Umbilical cord (tissue), 2 donors: ENCODE measurements around the gene DYRK1B. TPM values are rescaled to one million over a fixed set of nuclear protein-coding genes. Genes with fewer than 3 reads are reported as not detected.
"Not testable (repeated sequence)": the region's sequence is repeated elsewhere in the genome, so short reads cannot be mapped to it uniquely, and the experiment has no call there.

Source experiments
- DNase-seq: peaks from one replicate; pipeline ENCODE4 v3.0.0-alpha.2; 2015; ENCODE audit warnings: low spot score
- total RNA-seq: library from RNA; depleted of rRNA; stranded (reverse); fragments of >200 nt; gene quantifications from one replicate; pipeline ENCODE4 v1.2.3, GENCODE V29; 2014; ENCODE audit warnings: low replicate concordance; ENCODE audit not compliant: insufficient read depth

The DYRK1B gene
- total RNA-seq, 1 donor from 2014 or later = 7.2 TPM

DNA sequence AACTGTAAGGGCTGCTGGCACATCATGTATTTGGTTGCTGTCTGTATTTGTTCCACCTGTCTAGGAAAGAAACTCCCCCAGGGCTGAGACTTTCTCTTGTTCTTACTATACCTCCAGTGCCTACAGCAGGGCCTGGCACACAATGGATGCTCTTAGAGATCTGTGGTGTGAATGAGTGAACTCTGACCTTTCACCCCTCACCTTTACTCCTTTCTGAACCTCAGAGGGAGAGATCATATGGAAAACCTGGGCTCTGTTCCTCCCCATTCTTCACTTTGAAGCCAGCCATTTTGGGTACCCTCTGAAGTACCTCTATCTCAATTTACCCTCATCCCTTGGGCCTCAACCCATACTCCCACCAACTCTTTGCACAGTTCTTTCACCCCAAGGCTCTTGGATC lies 3.1 kb downstream of the DYRK1B start:
- no peak for DNase-seq

GRCh38 chr19:39830406-39830805 lies 3.6 kb downstream of the DYRK1B start:
- DNase-seq = no peak

DNA sequence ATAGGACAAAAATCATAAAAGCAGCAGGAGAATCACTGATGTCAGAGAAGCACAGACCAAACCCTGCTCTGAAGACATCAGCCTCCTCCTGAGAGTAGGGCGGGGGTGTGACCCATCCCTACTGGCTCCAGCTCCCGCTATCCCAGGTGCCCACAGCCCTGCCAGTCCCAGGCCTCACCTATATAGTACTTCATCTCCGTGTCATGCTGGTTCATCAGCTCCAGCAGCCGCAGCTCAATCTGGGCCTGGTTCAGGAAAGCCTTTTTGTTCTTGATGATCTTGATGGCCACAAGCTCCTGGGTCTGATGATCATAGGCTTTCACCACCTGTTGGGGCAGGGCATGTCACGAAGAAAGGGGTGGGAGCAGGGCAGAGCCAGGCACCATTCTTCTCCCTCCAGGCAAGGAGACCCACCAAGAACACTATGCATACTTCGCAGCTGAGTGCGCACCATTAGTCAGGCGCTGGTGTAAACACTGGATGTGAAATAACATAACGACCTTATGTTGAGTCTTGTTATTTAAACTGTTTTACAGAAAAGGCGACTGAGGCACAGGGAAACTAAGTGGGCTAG lies 4.2 kb downstream of the DYRK1B start:
- no peak for DNase-seq

DNA sequence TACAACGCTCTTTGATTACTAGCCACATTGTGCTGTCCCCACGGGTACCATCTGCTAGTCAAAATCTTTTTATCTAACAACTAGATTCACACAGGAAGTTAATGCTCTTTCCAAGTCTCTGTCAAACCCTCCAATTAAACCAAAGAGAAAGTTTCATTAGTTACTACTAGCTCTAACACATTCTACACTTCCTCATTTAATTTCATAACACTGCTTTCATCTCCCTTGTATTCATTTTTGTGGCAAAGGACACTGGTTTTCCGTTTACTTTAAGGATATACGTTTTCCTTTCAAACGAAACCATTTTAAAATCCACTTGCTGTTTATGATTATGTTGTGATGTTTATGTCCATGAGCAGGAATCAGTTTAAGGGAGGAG lies 5.3 kb downstream of the DYRK1B start:
- no peak for DNase-seq

DNA sequence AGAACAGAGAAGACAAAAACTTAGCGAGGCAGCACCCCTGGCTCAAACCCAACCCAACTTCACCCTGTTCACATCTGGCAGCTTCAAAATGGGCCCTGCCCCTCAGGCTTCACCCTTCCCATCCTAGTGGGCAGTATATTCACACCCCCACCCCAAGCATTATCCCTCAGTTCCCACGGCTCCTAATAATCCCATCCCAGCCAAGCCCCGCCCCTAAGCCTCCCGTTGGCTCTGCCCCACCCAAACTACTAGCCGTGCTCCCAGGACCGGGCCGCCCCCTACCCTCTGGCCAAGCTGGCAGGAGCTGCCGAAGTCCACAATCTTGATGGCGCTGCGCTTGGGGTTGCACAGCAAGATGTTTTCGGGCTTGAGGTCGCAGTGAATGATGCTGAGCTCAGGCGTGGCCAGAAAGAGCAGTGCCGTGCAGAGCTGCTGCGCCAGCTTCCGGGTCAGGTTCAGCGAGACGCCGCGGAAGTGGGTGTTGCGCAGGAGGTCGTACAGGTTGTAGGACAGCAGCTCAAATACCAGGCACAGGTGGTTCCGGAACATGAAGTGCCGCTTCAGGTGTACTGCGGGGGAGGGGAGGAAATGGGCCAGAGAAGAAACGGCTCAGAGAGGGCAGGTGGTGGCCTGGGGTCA lies 5.8 kb downstream of the DYRK1B start:
- no peak for DNase-seq

- no peak for DNase-seq
Measured at GRCh38 chr19:39827216-39827615, 6.7 kb downstream of the DYRK1B start.

DNA sequence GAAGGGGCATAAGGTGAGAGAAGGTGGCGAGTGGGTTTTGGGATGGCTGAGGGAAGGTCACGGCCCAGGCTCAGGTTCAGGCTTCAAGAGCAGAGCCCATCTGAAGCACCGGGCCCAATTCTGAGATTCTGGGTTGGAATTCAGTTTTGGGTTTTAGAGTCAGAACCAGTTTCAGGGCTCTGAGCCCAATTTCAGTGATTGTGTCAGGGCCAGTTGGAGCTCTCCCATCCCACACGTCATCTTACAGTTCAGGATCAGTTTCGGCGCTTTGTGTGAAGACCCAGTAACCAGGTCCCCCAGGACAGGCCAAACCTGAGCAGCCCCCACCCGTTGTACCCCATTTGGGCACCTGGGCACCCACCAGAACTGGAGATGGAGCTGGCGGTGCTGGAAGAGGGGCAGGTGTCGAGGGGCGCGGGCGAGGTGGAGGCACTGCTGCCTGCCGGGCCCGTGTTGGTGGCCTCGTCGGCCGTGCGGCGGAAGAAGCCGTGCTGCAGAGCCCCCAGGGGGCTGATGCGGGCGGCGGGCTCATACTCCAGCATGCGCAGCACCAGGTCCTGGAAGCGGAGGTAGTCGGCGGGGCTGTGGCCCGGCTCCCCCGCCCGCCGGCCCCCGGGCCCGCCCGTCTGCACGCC lies 7.5 kb downstream of the DYRK1B start:
- no peak for DNase-seq

DNA sequence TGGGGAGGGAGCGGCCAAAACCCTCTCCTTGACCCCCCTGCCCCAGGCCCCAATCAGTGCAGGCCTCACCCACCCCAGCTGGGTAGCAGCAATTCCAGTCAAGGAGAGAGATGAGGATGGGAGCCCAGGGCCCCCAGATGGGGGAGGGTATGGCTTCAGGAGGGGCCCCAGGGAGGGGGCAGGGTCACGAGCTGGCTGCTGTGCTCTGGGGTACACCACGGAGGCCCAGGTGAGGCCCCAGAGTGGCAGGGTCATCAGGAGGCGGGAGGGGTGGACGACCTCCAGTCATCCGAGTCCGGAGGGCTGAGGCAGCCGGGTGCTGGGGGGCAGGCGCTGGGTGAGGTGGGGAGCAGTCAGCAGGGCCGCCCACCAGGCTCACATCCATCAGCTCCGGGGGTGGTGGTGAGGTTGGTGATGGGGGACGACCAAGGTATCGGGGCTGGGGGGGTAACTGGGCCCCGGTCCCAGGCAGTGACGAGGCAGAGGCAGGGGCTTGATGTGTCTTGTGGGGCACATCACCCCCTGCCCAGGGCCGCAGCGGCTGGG lies 8.4 kb downstream of the DYRK1B start:
- DNase-seq = no peak

GRCh38 chr19:39825093-39825463 lies 8.9 kb downstream of the DYRK1B start:
- no peak for DNase-seq

DNA sequence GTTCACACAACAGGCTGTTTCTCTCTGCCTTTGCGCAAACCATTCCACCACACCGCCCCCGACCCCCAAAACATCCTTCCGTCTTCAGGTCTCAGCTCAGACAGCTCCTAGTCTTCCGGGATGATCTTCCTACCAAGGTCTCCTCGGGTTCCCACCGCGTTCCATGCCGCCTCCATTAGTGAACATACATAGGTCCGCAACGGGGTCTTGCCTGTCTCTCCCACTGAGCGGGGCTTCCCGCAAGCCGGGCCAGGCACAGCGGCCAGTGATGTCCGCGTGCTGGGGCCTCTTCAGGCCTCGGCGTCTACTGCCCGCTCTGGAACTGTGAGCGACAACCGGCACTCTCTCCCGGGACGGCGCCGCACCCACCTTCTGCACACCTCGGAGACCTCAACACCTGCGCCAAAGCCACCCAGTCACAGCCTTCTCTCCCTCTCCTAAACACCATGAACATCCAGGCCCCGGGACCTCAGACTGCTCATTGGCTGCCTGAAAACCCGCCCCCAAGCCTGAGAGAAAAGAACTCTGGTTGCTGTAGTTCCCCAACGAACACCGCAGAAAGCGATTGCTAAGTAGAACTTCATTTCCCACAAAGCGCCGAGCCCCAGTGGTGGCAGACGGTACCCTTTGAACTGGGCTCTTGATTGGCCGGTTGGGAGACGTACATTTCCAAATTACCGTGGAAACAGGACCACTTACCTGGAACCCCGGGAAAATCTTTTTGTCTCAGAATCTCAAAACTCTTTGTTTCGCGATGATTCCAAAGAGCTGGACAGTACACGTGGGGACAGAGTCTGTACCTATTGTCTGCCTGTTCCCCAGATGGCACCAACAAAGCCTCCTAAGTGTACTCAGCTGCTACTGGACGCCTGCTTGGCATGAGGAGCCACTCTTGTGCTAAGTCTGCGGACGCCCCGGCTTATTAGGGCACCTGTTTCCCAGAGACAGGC lies 9.5 kb downstream of the DYRK1B start:
- DNase-seq = peak; percentile 98

DNA sequence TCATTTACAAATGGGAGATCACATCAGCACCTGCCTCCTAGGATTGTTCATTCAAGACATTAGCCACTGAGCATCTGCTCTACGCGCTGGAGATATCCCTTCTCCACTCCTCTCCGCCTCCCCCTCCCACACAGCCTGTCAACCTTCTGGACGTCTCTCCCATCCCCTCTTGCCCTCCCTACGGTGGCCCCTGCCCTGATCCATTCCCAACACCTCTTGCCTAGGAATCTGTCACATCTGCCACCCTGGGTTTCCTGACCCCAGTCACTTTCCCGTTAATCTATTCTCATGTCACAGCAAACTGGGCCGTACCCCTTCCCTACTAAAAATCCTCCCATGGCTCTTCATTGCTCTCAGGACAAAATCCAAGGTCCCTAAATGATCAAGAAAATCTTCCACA lies 10.3 kb downstream of the DYRK1B start:
- DNase-seq = no peak

DNA sequence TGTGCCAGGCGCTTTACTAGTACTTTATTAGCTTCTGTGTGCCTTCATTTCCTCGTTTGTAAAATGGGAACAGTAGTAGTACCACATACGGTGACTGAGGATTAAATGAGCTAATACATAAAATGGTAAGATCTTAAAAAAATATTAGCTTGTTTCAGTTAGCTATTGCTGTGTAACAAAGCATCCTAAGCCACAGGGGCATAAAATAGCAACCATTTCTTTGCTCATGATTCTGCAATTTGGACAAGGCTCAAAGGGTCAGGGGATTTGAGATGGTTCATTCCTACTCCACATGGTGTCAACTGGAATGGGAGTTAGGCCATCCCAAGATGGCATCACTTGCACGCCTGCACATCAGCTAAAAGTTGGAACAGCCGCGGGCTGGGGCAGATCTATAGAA lies 13.3 kb downstream of the DYRK1B start:
- no peak for DNase-seq

GRCh38 chr19:39819786-39820185 lies 14.2 kb downstream of the DYRK1B start:
- DNase-seq = no peak

DNA sequence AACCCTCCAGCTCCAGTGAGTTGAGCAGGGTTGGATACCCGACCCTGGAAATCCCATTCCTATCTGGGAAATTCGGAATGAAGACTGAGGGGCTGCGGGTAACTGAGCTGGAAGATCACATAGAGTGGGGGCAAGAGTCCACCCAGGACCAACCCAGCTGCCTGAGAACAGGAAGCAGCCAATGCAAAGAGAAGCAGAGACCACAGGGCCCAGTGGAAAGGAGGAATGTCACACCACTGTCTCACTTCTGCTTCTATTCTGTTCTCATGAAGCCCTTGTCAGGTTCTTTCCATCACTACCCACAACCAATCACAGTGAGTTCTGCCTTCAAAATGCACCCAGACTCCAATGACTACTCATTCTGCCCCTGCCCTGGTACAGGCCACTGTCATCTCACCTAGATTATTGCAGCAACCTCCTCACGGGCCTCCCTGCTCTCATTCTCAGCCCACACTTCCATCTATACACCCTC lies 15.3 kb downstream of the DYRK1B start:
- no peak for DNase-seq

GRCh38 chr19:39817888-39818561 lies 15.9 kb downstream of the DYRK1B start:
- no peak for DNase-seq

DNA sequence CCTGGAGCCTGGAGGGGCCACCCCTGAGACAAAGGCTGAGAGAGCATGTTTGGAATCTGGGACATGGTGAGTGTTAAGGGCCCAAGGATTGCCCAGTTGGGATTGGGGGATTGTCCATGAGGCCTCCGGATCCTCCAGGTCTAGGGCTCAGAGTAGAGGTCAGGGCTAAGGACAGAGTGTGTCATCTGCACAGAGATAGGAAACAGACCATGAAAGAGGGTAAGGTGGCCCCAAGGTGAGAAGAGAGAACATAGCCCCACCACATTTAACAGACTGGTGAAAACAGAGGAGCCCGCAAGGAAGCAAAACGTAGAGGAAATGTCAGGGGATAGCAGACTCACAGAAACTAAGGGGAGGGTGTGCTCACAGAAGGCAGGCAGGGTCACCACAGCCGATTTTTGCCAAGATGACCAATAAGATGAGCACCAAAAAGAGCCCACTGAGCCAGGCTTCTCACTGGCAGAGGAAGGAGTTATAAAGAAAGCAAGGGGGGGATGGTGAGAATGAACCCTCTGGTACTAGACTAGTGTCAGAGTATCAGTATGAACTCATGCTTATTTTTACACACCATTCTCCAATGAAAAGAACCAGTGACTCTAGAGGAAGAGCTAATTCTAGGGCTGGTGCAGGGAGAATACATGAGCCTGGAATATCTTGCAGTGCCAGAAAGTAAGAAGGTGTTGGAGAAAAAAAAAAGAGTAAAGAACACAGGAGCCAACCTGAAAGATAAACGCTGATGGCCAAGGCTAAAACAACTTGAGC lies 17.5 kb downstream of the DYRK1B start:
- DNase-seq = no peak

GRCh38 chr19:39814595-39814994 lies 19.4 kb downstream of the DYRK1B start:
- DNase-seq = no peak

DNA sequence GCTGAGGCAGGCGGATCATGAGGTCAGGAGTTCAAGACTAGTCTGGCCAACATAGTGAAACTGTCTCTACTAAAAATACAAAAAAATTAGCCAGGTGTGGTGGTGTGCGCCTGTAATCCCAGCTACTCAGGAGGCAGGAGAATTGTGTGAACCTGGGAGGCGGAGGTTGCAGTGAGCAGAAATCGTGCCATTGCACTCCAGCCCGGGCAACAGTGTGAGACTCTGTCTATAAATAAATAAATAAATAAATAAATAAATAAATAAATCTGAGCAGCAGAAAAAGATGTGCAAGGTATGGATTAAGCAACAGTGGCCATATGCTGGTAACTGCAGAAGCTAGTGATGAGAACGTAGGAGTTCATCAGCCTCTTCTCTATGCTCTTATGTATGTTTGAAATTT lies 19.9 kb downstream of the DYRK1B start:
- not testable (repeated sequence) for DNase-seq

DNA sequence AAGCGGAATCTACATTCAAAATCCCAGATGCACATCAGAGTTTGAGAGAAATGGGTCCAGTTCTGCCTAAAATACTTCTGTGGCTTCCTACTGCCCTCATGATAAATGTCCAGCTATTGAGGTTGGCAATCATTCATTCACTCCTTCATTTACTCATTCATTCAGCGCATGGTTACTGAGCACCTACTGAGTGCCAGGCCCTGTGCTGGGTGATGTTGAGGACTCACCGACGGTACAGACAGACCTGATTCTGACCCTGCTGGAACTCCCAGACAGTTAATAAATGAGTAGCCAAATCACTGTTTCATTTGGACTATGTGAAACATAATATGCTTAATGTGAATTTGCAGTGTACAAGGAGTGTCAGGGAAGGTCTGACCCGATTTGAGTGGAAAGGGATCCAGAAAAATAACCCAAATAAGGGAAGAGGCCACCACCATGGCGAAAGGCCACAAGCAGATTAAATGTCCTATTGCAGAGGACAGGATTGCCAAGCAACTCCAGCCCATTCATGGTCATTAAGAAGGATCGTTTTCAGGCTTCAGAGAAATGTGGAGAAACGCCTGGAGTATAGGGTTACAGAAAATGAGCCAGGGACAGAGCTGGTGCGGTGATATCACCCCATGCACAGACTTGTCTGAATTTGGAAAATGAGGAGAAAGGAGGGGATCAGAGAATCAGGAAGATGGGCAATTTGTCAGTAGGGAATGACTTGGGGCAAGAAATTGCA lies 20.5 kb downstream of the DYRK1B start:
- DNase-seq = no peak

DNA sequence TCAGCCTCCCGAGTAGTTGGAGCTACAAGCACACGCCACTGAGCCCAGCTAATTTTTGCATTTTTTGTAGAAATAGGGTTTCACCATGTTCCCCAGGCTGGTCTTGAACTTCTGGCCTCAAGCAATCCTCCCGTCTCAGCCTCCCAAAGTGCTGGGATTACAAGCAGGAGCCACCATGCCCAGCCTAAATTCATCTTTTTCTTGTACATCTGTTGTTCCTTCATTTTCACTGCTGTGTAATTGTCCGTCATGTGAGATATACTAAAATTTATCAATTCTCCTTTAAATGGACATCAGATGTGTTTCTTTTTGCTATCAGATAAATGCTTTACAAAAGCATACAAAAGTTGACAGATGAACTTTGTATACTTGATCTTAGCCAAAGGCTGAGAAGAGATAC lies 22.9 kb downstream of the DYRK1B start:
- no peak for DNase-seq
